Ishikawa (cell line): ENCODE results near the gene PSPC1.

Experiments
- CEBPB ChIP-seq: IDR thresholded peaks from 2 replicates; pipeline ENCODE4 v1.6.1; 2012
- CREB1 ChIP-seq: IDR thresholded peaks from 2 replicates; pipeline ENCODE4 v1.6.1; 2012; ENCODE audit warnings: low read depth
- EP300 ChIP-seq: IDR thresholded peaks from 2 replicates; pipeline ENCODE4 v1.6.1; 2012; ENCODE audit warnings: borderline replicate concordance
- FOXM1 ChIP-seq: IDR thresholded peaks from 2 replicates; pipeline ENCODE4 v1.6.1; 2012; ENCODE audit warnings: low read depth, borderline replicate concordance
- NFIC ChIP-seq: IDR thresholded peaks from 2 replicates; pipeline ENCODE4 v1.6.1; 2012
- TCF12 ChIP-seq: IDR thresholded peaks from 2 replicates; pipeline ENCODE4 v1.6.1; 2012; ENCODE audit warnings: low read depth
- YY1 ChIP-seq: IDR thresholded peaks from 2 replicates; pipeline ENCODE4 v1.6.1; 2012; ENCODE audit warnings: low read depth
- ZBTB7A ChIP-seq: IDR thresholded peaks from 2 replicates; pipeline ENCODE4 v1.6.1; 2012; ENCODE audit warnings: low read depth
- TF ChIP-seq, protein P1 (sequence below): IDR thresholded peaks from 2 replicates; pipeline ENCODE4 v1.6.1; 2012; ENCODE audit warnings: low read depth, mild to moderate bottlenecking
- TF ChIP-seq, protein P2 (sequence below): IDR thresholded peaks from 2 replicates; pipeline ENCODE4 v1.6.1; 2012

DNA sequence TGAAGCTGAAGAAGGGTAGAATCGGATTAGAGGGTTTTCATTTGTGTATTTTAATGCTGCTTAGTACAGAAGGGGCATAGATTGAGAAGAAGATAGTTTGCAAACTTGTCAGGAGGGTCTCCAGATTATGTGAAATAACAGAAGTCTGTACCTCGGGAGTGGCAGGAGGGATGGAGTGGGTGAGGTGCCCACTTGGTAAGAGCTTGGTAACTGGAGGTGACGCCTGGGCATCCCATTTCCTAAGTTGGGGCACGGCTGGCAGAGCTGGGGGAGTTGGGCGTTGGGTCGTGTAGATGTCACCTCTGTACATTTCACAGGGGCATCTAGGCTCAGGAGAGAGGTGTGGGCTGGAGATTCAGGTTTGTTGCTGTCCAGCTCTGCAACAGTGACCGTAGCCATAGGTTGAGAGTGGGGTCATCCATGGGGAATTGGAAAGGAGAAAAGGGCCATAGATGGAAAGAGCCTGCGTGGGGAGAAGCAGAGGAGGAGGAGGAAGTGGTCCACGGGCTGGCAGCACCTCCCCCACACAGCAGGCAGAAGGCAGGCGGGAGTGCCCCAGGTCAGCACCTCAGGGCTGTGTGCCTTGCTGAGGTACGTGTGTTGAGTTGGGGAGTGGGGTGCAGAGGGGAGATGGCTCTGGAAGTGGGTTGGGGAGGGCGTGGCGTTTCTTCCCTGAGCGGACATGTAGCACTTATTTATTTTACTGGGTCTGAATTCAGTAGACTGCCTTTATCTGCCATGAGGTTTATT, 118.1 kb downstream of the PSPC1 start:
- TF ChIP-seq EP300 (no peak), FOXM1 (no peak), CREB1 (no peak), YY1 (no peak), NFIC (no peak), CEBPB (no peak), ZBTB7A (no peak), TCF12 (no peak)
- TF ChIP-seq, protein P1, sequence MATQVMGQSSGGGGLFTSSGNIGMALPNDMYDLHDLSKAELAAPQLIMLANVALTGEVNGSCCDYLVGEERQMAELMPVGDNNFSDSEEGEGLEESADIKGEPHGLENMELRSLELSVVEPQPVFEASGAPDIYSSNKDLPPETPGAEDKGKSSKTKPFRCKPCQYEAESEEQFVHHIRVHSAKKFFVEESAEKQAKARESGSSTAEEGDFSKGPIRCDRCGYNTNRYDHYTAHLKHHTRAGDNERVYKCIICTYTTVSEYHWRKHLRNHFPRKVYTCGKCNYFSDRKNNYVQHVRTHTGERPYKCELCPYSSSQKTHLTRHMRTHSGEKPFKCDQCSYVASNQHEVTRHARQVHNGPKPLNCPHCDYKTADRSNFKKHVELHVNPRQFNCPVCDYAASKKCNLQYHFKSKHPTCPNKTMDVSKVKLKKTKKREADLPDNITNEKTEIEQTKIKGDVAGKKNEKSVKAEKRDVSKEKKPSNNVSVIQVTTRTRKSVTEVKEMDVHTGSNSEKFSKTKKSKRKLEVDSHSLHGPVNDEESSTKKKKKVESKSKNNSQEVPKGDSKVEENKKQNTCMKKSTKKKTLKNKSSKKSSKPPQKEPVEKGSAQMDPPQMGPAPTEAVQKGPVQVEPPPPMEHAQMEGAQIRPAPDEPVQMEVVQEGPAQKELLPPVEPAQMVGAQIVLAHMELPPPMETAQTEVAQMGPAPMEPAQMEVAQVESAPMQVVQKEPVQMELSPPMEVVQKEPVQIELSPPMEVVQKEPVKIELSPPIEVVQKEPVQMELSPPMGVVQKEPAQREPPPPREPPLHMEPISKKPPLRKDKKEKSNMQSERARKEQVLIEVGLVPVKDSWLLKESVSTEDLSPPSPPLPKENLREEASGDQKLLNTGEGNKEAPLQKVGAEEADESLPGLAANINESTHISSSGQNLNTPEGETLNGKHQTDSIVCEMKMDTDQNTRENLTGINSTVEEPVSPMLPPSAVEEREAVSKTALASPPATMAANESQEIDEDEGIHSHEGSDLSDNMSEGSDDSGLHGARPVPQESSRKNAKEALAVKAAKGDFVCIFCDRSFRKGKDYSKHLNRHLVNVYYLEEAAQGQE, result no peak
- TF ChIP-seq, protein P2, sequence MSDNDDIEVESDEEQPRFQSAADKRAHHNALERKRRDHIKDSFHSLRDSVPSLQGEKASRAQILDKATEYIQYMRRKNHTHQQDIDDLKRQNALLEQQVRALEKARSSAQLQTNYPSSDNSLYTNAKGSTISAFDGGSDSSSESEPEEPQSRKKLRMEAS, result no peak
